ENCODE data around the gene SIPA1L2. TPM values are rescaled to one million over a fixed set of nuclear protein-coding genes. Genes with fewer than 3 reads are reported as not detected.

The SIPA1L2 gene
- total and polyA plus RNA-seq, 2 of the 13 experiments (the other 11 are each of a cell fraction or from before 2014, with no cell fraction given) = 0.03 TPM; not detected in 1

GRCh38 chr1:232634096-232634495 lies 4.2 kb upstream of the SIPA1L2 start (continued):
- TF ChIP-seq LRRFIP1 (CRISPR knock-in tag; conservative IDR thresholded peaks at IDR 0.05) (no peak), HNRNPH1 (optimal IDR thresholded peaks at IDR 0.05; ENCODE audit: low read depth, low read length) (no peak), SIX1 (CRISPR knock-in tag; IDR thresholded peaks at IDR 0.05; ENCODE audit: borderline replicate concordance) (no peak), ZNF816 (CRISPR knock-in tag; IDR thresholded peaks at IDR 0.05; ENCODE audit: borderline replicate concordance) (no peak), RBFOX2 (IDR thresholded peaks at IDR 0.05; ENCODE audit: low read depth, low read length) (no peak), ZNF557 (CRISPR knock-in tag; IDR thresholded peaks at IDR 0.05) (no peak)
- TF ChIP-seq, protein P1, sequence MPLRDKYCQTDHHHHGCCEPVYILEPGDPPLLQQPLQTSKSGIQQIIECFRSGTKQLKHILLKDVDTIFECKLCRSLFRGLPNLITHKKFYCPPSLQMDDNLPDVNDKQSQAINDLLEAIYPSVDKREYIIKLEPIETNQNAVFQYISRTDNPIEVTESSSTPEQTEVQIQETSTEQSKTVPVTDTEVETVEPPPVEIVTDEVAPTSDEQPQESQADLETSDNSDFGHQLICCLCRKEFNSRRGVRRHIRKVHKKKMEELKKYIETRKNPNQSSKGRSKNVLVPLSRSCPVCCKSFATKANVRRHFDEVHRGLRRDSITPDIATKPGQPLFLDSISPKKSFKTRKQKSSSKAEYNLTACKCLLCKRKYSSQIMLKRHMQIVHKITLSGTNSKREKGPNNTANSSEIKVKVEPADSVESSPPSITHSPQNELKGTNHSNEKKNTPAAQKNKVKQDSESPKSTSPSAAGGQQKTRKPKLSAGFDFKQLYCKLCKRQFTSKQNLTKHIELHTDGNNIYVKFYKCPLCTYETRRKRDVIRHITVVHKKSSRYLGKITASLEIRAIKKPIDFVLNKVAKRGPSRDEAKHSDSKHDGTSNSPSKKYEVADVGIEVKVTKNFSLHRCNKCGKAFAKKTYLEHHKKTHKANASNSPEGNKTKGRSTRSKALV (CRISPR knock-in tag; IDR thresholded peaks at IDR 0.05) = no peak

DNA sequence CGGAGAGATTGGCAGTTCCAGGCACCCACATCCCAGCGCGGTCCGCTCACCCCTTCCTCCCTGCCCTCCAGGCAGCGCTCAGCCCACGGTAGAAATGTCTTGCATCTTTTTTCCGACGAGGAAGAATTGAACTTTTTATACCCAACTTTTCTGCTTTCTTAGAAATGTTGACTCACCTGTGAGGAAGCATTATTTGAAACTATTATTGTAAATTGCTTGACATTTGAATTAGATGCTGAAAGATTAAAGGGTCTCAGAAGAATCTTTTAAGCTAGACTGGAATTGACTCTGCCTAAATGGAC lies 912 bp upstream of the SIPA1L2 start:
- H3K36me3 ChIP-seq (replicated peaks in 1 of 2; ENCODE audit: control insufficient read depth in 1 of 2, insufficient read depth in 2 of 2, low read length in 2 of 2) = no peaks in the 10 kb centered on the region
- no peak for DNase-seq (ENCODE audit: low spot score)
- POLR2A ChIA-PET = no interaction called here
- H3K4me2 ChIP-seq (ENCODE audit: low read depth, low read length) = peak overlapping the region; percentile 60
- TF ChIP-seq SP5 (CRISPR knock-in tag; IDR thresholded peaks at IDR 0.05; ENCODE audit: borderline replicate concordance, low read depth) (no peak), DNMT3B (CRISPR knock-in tag; conservative IDR thresholded peaks at IDR 0.05) (no peak), ZNF335 (CRISPR knock-in tag; IDR thresholded peaks at IDR 0.05) (no peak), TBL1XR1 (IDR thresholded peaks at IDR 0.05; ENCODE audit: borderline replicate concordance, low read length, partially characterized antibody) (no peak), ARNT2 (CRISPR knock-in tag; IDR thresholded peaks at IDR 0.05; ENCODE audit: low read depth) (no peak), SNAPC5 (CRISPR knock-in tag; IDR thresholded peaks at IDR 0.05; ENCODE audit: borderline replicate concordance) (no peak), ZNF333 (CRISPR knock-in tag; IDR thresholded peaks at IDR 0.05; ENCODE audit: borderline replicate concordance) (no peak), ZNF720 (CRISPR knock-in tag; IDR thresholded peaks at IDR 0.05) (no peak), ARID2 (CRISPR knock-in tag; IDR thresholded peaks at IDR 0.05; ENCODE audit: borderline replicate concordance) (no peak), MBNL3 (CRISPR knock-in tag; conservative IDR thresholded peaks at IDR 0.05) (no peak), ISL2 (CRISPR knock-in tag; IDR thresholded peaks at IDR 0.05) (no peak), POGZ (CRISPR knock-in tag; IDR thresholded peaks at IDR 0.05) (no peak)
- TF ChIP-seq, protein P2, sequence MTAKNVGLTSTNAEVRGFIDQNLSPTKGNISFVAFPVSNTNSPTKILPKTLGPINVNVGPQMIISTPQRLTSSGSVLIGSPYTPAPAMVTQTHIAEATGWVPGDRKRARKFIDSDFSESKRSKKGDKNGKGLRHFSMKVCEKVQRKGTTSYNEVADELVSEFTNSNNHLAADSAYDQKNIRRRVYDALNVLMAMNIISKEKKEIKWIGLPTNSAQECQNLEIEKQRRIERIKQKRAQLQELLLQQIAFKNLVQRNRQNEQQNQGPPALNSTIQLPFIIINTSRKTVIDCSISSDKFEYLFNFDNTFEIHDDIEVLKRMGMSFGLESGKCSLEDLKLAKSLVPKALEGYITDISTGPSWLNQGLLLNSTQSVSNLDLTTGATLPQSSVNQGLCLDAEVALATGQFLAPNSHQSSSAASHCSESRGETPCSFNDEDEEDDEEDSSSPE (CRISPR knock-in tag; IDR thresholded peaks at IDR 0.05) = no peak
- H3K27me3 ChIP-seq (ENCODE audit: control insufficient read depth in 1 of 2, insufficient read depth in 2 of 2, low read length in 2 of 2) = peaks cover 5 to 43% of the 10 kb centered on the region in 2 experiments; a peak in 4 of 5 replicates
- intact Hi-C loops (cut with micrococcal nuclease; ENCODE audit: unreplicated experiment) (loop anchor here (1.0 to 10.0 kb wide), 3 partner anchors 324 to 766 kb away; partner anchors contain the start of gene NTPCR), in situ Hi-C loops (cut with HindIII; ENCODE audit: extremely low pct_ligation_motif_present, low pct_unique_long_range_greater_than_20kb) (loop anchor here (5.0 kb wide), 1 partner anchor 606 kb away; no protein-coding TSS in a partner anchor)
- CTCF ChIA-PET (ENCODE audit: low intra/inter-chr PET ratio, low total read pairs) = no interaction called here
- FAIRE-seq = no peak
- no peaks in the 10 kb centered on the region for H3K9me3 ChIP-seq (ENCODE audit: low read length)
- H3K9ac ChIP-seq (ENCODE audit: insufficient read depth, low read depth, low read length) = no peak overlapping the region
- H3K79me2 ChIP-seq (ENCODE audit: insufficient read depth, low read length) = no peaks in the 10 kb centered on the region
- H2AFZ ChIP-seq (ENCODE audit: low read length) = no peak overlapping the region
- BruUV-seq (replicated peaks) = no TSS peak
- no peak for ATAC-seq
- no peaks in the 10 kb centered on the region for H4K20me1 ChIP-seq (ENCODE audit: insufficient read depth, low read length)
- 9% methylated on average over 6 of the region's 8 CpGs for WGBS (ENCODE audit: low lambda C conversion rate)
- no peak overlapping the region for H3K27ac ChIP-seq (ENCODE audit: extremely low read length, insufficient read depth, low read length)
- peak overlapping the region; percentile 52 to 63 (median 56); a peak in 2 of 6 replicates for H3K4me3 ChIP-seq (replicated peaks in 1 of 3; ENCODE audit: insufficient read depth in 1 of 3, low read depth in 2 of 3, low read length in 3 of 3)
- H3K4me1 ChIP-seq (ENCODE audit: insufficient read depth, low read length) = no peaks in the 10 kb centered on the region
